Small intestine (tissue), 7 donors: ENCODE data around the gene PREB. TPM values are rescaled to one million over a fixed set of nuclear protein-coding genes. Genes with fewer than 3 reads are reported as not detected.

Experiments
- DNase-seq, 2 donors: peaks; one replicate each; pipeline versions ENCODE4 v3.0.0 to v3.0.0-alpha.2; 2013
- FAIRE-seq: peaks from 2 replicates; lab custom pipeline; 2012; peaks lifted over from hg19 to GRCh38; lab: Jason Lieb, UNC
- H3K27ac ChIP-seq, 3 donors: one replicate each; pipeline ENCODE4 v1.5.1; 2013; ENCODE audit warnings: low read length in 2 of 3, mild to moderate bottlenecking in 2 of 3, control low read depth in 1 of 3, inconsistent platforms in 1 of 3, low read depth in 1 of 3, moderate library complexity in 1 of 3
- H3K27me3 ChIP-seq, 3 donors: one replicate each; pipeline ENCODE4 v1.6.1; 2013; ENCODE audit warnings: low read length in 3 of 3, inconsistent platforms in 1 of 3; ENCODE audit not compliant: control insufficient read depth in 3 of 3, insufficient read depth in 3 of 3
- H3K36me3 ChIP-seq, 3 donors: one replicate each; pipeline ENCODE4 v1.6.1; 2013; ENCODE audit warnings: low read length in 3 of 3, inconsistent platforms in 1 of 3, low read depth in 1 of 3, mild to moderate bottlenecking in 1 of 3, moderate library complexity in 1 of 3; ENCODE audit not compliant: control insufficient read depth in 3 of 3, insufficient read depth in 2 of 3
- H3K4me1 ChIP-seq, 3 donors: one replicate each; pipeline ENCODE4 v1.6.1; 2013; ENCODE audit warnings: low read length in 2 of 3, inconsistent platforms in 1 of 3, low read depth in 1 of 3, mild to moderate bottlenecking in 1 of 3, moderate library complexity in 1 of 3; ENCODE audit not compliant: control insufficient read depth in 3 of 3, insufficient read depth in 2 of 3
- H3K4me3 ChIP-seq, 3 donors: one replicate each; pipeline ENCODE4 v1.5.1; 2013; ENCODE audit warnings: low read length in 3 of 3, control low read depth in 1 of 3, inconsistent platforms in 1 of 3, low read depth in 1 of 3, mild to moderate bottlenecking in 1 of 3, moderate library complexity in 1 of 3
- H3K9me3 ChIP-seq, 2 donors: one replicate each; pipeline ENCODE4 v1.6.1; 2013; ENCODE audit warnings: low read depth in 1 of 2, low read length in 1 of 2; ENCODE audit not compliant: control insufficient read depth in 2 of 2, insufficient read depth in 1 of 2
- WGBS, 3 donors: extraction: QIAGEN DNeasy Blood & Tissue Kit; methylation state at CpG; one replicate each; pipeline ENCODE4 v1.1.7; 2013; 5-methylcytosine and 5-hydroxymethylcytosine counted together
- polyA plus RNA-seq, 4 donors: library from polyadenylated mRNA; stranded (reverse) in 3 of 4; unstranded in 1 of 4; fragments of 200-250 nt in 3 of 4; fragments of 120-200 nt in 1 of 4; gene quantifications; one replicate each; pipeline versions ENCODE4 v1.2.1 to v1.2.3, GENCODE V29; 2013
- donor health status: healthy with polysubstance abuse.
- donor health status: control.
- donor health status: control.
- donor health status: Bipolar disorder and iron deficiency.
- donor health status: healthy.

Gene PREB
- polyA plus RNA-seq, 4 donors: 44.2 to 76.0 (median 50.7) TPM

GRCh38 chr2:27086724-27087593, 47.5 kb downstream of the PREB start, which contains the start of gene KHK:
TSS of gene KHK (plus strand) at chr2:27086772. CDS start at chr2:27087260, 488 bp downstream.
- peaks cover 3 to 31% (median 5%) of the 10 kb centered on the region in 3 donors for H3K4me1 ChIP-seq
- DNase-seq: peak; percentile 87 to 89
- H3K27ac ChIP-seq: peak within 1 kb of the TSS; percentile 81 to 91 (median 85)
- no peaks in the 10 kb centered on the region for H3K27me3 ChIP-seq
- WGBS, 3 donors: 4 to 10% (median 9%) methylated on average over 47 to 54 of the region's 54 CpGs
- peak within 1 kb of the TSS; percentile 52 to 76 (median 71) for H3K4me3 ChIP-seq
- no peak for FAIRE-seq
- H3K9me3 ChIP-seq: no peaks in the 10 kb centered on the region
- H3K36me3 ChIP-seq: peaks cover 0 to 40% (median 0%) of the 10 kb centered on the region in 3 donors

GRCh38 chr2:27086090-27086723, 48.2 kb downstream of the PREB start:
- H3K9me3 ChIP-seq: no peaks in the 10 kb centered on the region
- H3K4me1 ChIP-seq: peaks cover 3 to 29% (median 5%) of the 10 kb centered on the region in 3 donors
- FAIRE-seq (no peak), DNase-seq (peak; percentile 94 to 98)
- no peaks in the 10 kb centered on the region for H3K27me3 ChIP-seq
- peaks cover 0 to 38% (median 0%) of the 10 kb centered on the region in 3 donors for H3K36me3 ChIP-seq
- WGBS, 3 donors: 0 to 1% (median 1%) methylated on average over 41 to 81 of the region's 81 CpGs
- H3K4me3 ChIP-seq: peak overlapping the region; percentile 52 to 67 (median 65)
- peak overlapping the region; percentile 81 to 91 (median 85) for H3K27ac ChIP-seq

- 0 to 6% (median 1%) methylated on average over 31 to 38 of the region's 38 CpGs for whole genome bisulfite sequencing, 3 donors
- H3K27me3 ChIP-seq: no peaks in the 10 kb centered on the region
- no peaks in the 10 kb centered on the region for H3K9me3 ChIP-seq
- DNase-seq (peak; percentile 80 to 83), FAIRE-seq (no peak)
- peaks cover 3 to 25% (median 5%) of the 10 kb centered on the region in 3 donors for H3K4me1 ChIP-seq
- peaks cover 0 to 35% (median 0%) of the 10 kb centered on the region in 3 donors for H3K36me3 ChIP-seq
- peak overlapping the region; percentile 52 to 67 (median 65) for H3K4me3 ChIP-seq
- H3K27ac ChIP-seq: peak overlapping the region; percentile 81 to 91 (median 85)
Observed at GRCh38 chr2:27085673-27086089, 48.8 kb downstream of the PREB start.

GRCh38 chr2:27085062-27085672, 49.3 kb downstream of the PREB start:
- Histone ChIP-seq H3K4me3 (peak overlapping the region in 2 of 3 donors; percentile 65 to 67), H3K27ac (peak overlapping the region; percentile 81 to 91 (median 85)), H3K27me3 (no peaks in the 10 kb centered on the region), H3K4me1 (peaks cover 3 to 23% (median 5%) of the 10 kb centered on the region in 3 donors), H3K9me3 (no peaks in the 10 kb centered on the region), H3K36me3 (peaks cover 0 to 38% (median 0%) of the 10 kb centered on the region in 3 donors)
- DNase-seq (no peak), FAIRE-seq (no peak)
- WGBS, 3 donors: 53 to 70% (median 59%) methylated on average over 10 of the region's 10 CpGs

- H3K9me3 ChIP-seq: no peaks in the 10 kb centered on the region
Observed at GRCh38 chr2:27084297-27085061, 50.0 kb downstream of the PREB start.

GRCh38 chr2:27083410-27084296, 50.8 kb downstream of the PREB start:
- WGBS, 3 donors: 85 to 91% (median 88%) methylated on average over 19 to 20 of the region's 20 CpGs
- H3K4me3 ChIP-seq: no peak overlapping the region
- FAIRE-seq (no peak), DNase-seq (no peak)
- peaks cover 3 to 15% (median 5%) of the 10 kb centered on the region in 3 donors for H3K4me1 ChIP-seq
- H3K9me3 ChIP-seq: no peaks in the 10 kb centered on the region
- peaks cover 0 to 28% (median 0%) of the 10 kb centered on the region in 3 donors for H3K36me3 ChIP-seq
- no peak overlapping the region for H3K27ac ChIP-seq
- peaks cover 0 to under 1% (median 0%) of the 10 kb centered on the region in 3 donors for H3K27me3 ChIP-seq

More at GRCh38 chr2:27084297-27085061, 50.0 kb downstream of the PREB start:
- FAIRE-seq: no peak
- no peak overlapping the region for H3K4me3 ChIP-seq
- peaks cover 3 to 21% (median 5%) of the 10 kb centered on the region in 3 donors for H3K4me1 ChIP-seq
- WGBS, 3 donors: 85 to 93% (median 91%) methylated on average over 6 of the region's 6 CpGs
- DNase-seq: no peak
- no peaks in the 10 kb centered on the region for H3K27me3 ChIP-seq
- peaks cover 0 to 36% (median 0%) of the 10 kb centered on the region in 3 donors for H3K36me3 ChIP-seq
- H3K27ac ChIP-seq: no peak overlapping the region

GRCh38 chr2:27082773-27083409, 51.5 kb downstream of the PREB start:
- Histone ChIP-seq H3K36me3 (peaks cover 0 to 28% (median 0%) of the 10 kb centered on the region in 3 donors), H3K4me1 (peaks cover 3 to 15% (median 5%) of the 10 kb centered on the region in 3 donors), H3K27me3 (peaks cover 0 to 7% (median 0%) of the 10 kb centered on the region in 3 donors), H3K4me3 (no peak overlapping the region), H3K27ac (no peak overlapping the region), H3K9me3 (no peaks in the 10 kb centered on the region)
- WGBS, 3 donors: 89 to 92% (median 90%) methylated on average over 27 of the region's 27 CpGs
- FAIRE-seq: no peak
- no peak for DNase-seq
